NCI-H460 (cell line): ENCODE data around the gene POM121L2. TPM values are rescaled to one million over a fixed set of nuclear protein-coding genes. Genes with fewer than 3 reads are reported as not detected.
"Not testable (repeated sequence)": the region's sequence is repeated elsewhere in the genome, so short reads cannot be mapped to it uniquely, and the experiment has no call there.

Experiments
- DNase-seq: peaks from one replicate; pipeline ENCODE4 v3.0.0-alpha.2; 2016; ENCODE audit warnings: low read depth; ENCODE audit errors: extremely low read depth
- total RNA-seq: library from RNA; depleted of rRNA; stranded (reverse); fragments of >200 nt; shearing (Covaris generic); gene quantifications from 2 replicates; pipeline ENCODE4 v1.2.3, GENCODE V29; 2014; rRNA removed

Gene POM121L2
- total RNA-seq, 1 experiment from 2014 or later, result not detected

DNA sequence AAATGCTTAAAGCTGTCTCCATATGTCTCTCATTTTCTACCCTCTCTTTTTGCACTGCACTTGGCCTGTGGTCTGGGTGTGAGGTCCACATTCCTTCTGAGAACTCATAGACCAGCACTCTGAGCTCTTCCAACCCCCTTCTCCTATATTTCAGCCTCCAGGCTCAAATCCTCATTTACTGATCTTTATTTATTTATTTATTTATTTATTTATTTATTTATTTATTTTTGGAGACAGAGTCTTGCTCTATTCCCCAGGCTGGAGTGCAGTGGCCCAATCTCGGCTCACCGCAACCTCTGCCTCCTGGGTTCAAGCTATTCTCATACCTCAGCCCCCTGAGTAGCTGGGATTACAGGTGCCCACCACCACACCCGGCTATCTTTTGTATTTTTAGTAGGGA, 45.1 kb downstream of the POM121L2 start:
- not testable (repeated sequence) for DNase-seq

DNA sequence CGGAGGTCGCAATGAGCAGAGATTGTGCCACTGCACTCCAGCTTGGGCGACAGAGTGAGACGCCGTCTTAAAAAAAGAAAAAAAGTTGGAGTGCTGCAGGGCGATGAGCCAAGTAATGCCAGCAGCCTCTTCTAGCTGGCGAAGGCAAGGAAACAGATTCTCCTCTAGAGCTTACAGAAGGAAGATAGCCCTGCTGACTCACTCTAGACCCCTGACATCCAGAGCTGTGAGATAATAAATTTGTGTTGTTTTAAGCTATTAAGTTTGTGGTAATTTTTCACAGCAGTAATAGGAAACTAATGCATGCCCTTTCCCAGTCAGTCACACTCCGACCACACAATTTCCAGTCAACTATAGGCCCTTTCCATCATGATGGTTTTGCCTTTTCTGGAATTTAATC, 48.2 kb downstream of the POM121L2 start:
- no peak for DNase-seq

- no peak for DNase-seq
Measured at GRCh38 chr6:27260836-27261375, 51.2 kb downstream of the POM121L2 start.

GRCh38 chr6:27260369-27260768, 51.7 kb downstream of the POM121L2 start:
- no peak for DNase-seq

Other genes with a start within 250 kb of the POM121L2 start
- 4.1 and 5.0 TPM in 2 replicates for gene PRSS16, start 64.6 kb downstream of the POM121L2 start, total RNA-seq
- 4.2 and 5.5 TPM in 2 replicates for gene ZNF391, start 76.5 kb upstream of the POM121L2 start, total RNA-seq
- 10.9 and 15.3 TPM in 2 replicates for gene ZNF184, start 160.8 kb upstream of the POM121L2 start, total RNA-seq